ENCODE measurements around the gene MB21D2. TPM values are rescaled to one million over a fixed set of nuclear protein-coding genes. Genes with fewer than 3 reads are reported as not detected.
A peak's percentile ranks its signal among the peaks of the same experiment; 100 is the strongest.
"Not testable (repeated sequence)": the region's sequence is repeated elsewhere in the genome, so short reads cannot be mapped to it uniquely, and the experiment has no call there.

MB21D2 gene
- total and polyA plus RNA-seq, 3 experiments from 2014 or later: 0.17 to 1.1 (median 1.1) TPM

- Mint-ChIP-seq H3K4me1 (no peaks in the 10 kb centered on the region), H3K27ac (no peak overlapping the region), H3K27me3 (no peaks in the 10 kb centered on the region), H3K36me3 (peaks cover 0 to 2% (median 0%) of the 10 kb centered on the region in 3 donors), H3K4me3 (no peak overlapping the region), H3K9me3 (peaks cover 0 to 3% (median 0%) of the 10 kb centered on the region in 5 donors)
- CTCF ChIA-PET: no interaction called here
- DNase-seq: no peak
- Histone ChIP-seq H3K9me3 (ENCODE audit: low read length) (no peaks in the 10 kb centered on the region), H3K27me3 (ENCODE audit: insufficient read depth, low read length, poor library complexity, severe bottlenecking) (no peaks in the 10 kb centered on the region), H3K27ac (ENCODE audit: low read depth, low read length) (no peak overlapping the region), H3K4me1 (ENCODE audit: insufficient read depth, low read length) (no peaks in the 10 kb centered on the region), H3K36me3 (ENCODE audit: insufficient read depth, low read length) (no peaks in the 10 kb centered on the region), H3K4me3 (ENCODE audit: low read length) (no peak overlapping the region)
- POLR2A ChIA-PET: no interaction called here
Observed at GRCh38 chr3:192802957-192803899, 114.4 kb downstream of the MB21D2 start.

- peaks cover 0 to 2% (median 0%) of the 10 kb centered on the region in 3 donors for H3K36me3 Mint-ChIP-seq
- Histone ChIP-seq H3K9me3 (ENCODE audit: low read length) (no peaks in the 10 kb centered on the region), H3K4me1 (ENCODE audit: insufficient read depth, low read length) (no peaks in the 10 kb centered on the region), H3K27ac (ENCODE audit: low read depth, low read length) (no peak overlapping the region), H3K36me3 (ENCODE audit: insufficient read depth, low read length) (no peaks in the 10 kb centered on the region), H3K4me3 (ENCODE audit: low read length) (no peak overlapping the region), H3K27me3 (ENCODE audit: insufficient read depth, low read length, poor library complexity, severe bottlenecking) (no peaks in the 10 kb centered on the region)
- no peaks in the 10 kb centered on the region for H3K27me3 Mint-ChIP-seq
- no peak overlapping the region for H3K27ac Mint-ChIP-seq
- no peak overlapping the region for H3K4me3 Mint-ChIP-seq
- ChIA-PET POLR2A (no interaction called here), CTCF (no interaction called here)
- DNase-seq: no peak
- H3K4me1 Mint-ChIP-seq: no peaks in the 10 kb centered on the region
- no peaks in the 10 kb centered on the region for H3K9me3 Mint-ChIP-seq
Observed at GRCh38 chr3:192801985-192802384, 115.7 kb downstream of the MB21D2 start.

- H3K4me3 ChIP-seq (ENCODE audit: low read length): no peak overlapping the region
- H3K27me3 ChIP-seq (ENCODE audit: insufficient read depth, low read length, poor library complexity, severe bottlenecking): no peaks in the 10 kb centered on the region
- CTCF ChIA-PET: no interaction called here
- H3K4me1 Mint-ChIP-seq: no peaks in the 10 kb centered on the region
- H3K27ac Mint-ChIP-seq: no peak overlapping the region
- H3K4me3 Mint-ChIP-seq: no peak overlapping the region
- H3K27ac ChIP-seq (ENCODE audit: low read depth, low read length): no peak overlapping the region
- DNase-seq: no peak
- H3K9me3 ChIP-seq (ENCODE audit: low read length): no peaks in the 10 kb centered on the region
- no peaks in the 10 kb centered on the region for H3K36me3 ChIP-seq (ENCODE audit: insufficient read depth, low read length)
- peaks cover 0 to 6% (median 0%) of the 10 kb centered on the region in 5 donors for H3K9me3 Mint-ChIP-seq
- H3K4me1 ChIP-seq (ENCODE audit: insufficient read depth, low read length): no peaks in the 10 kb centered on the region
- POLR2A ChIA-PET: no interaction called here
- H3K27me3 Mint-ChIP-seq: no peaks in the 10 kb centered on the region
- H3K36me3 Mint-ChIP-seq: peaks cover 0 to 2% (median 0%) of the 10 kb centered on the region in 3 donors
Observed at GRCh38 chr3:192799721-192800120, 117.9 kb downstream of the MB21D2 start.

GRCh38 chr3:192795021-192795420, 122.6 kb downstream of the MB21D2 start:
- Mint-ChIP-seq H3K4me1 (no peaks in the 10 kb centered on the region), H3K4me3 (no peak overlapping the region), H3K27ac (peak overlapping the region in 1 of 8 donors; percentile 3), H3K27me3 (no peaks in the 10 kb centered on the region), H3K9me3 (peaks cover 0 to 13% (median 2%) of the 10 kb centered on the region in 5 donors), H3K36me3 (peaks cover 0 to 2% (median 0%) of the 10 kb centered on the region in 3 donors)
- H3K9me3 ChIP-seq (ENCODE audit: low read length): no peaks in the 10 kb centered on the region
- no peak for DNase-seq
- H3K27me3 ChIP-seq (ENCODE audit: insufficient read depth, low read length, poor library complexity, severe bottlenecking): no peaks in the 10 kb centered on the region
- POLR2A ChIA-PET: no interaction called here
- CTCF ChIA-PET: no interaction called here
- H3K4me3 ChIP-seq (ENCODE audit: low read length): no peak overlapping the region
- H3K36me3 ChIP-seq (ENCODE audit: insufficient read depth, low read length): no peaks in the 10 kb centered on the region
- no peak overlapping the region for H3K27ac ChIP-seq (ENCODE audit: low read depth, low read length)
- H3K4me1 ChIP-seq (ENCODE audit: insufficient read depth, low read length): no peaks in the 10 kb centered on the region

GRCh38 chr3:192794216-192794615, 123.4 kb downstream of the MB21D2 start:
- no peaks in the 10 kb centered on the region for H3K27me3 ChIP-seq (ENCODE audit: insufficient read depth, low read length, poor library complexity, severe bottlenecking)
- no peak overlapping the region for H3K4me3 ChIP-seq (ENCODE audit: low read length)
- ChIA-PET POLR2A (no interaction called here), CTCF (no interaction called here)
- H3K9me3 ChIP-seq (ENCODE audit: low read length): no peaks in the 10 kb centered on the region
- no peak overlapping the region for H3K27ac ChIP-seq (ENCODE audit: low read depth, low read length)
- no peak overlapping the region for H3K27ac Mint-ChIP-seq
- H3K27me3 Mint-ChIP-seq: peaks cover 0 to 4% of the 10 kb centered on the region in 2 donors
- no peaks in the 10 kb centered on the region for H3K4me1 ChIP-seq (ENCODE audit: insufficient read depth, low read length)
- no peak overlapping the region for H3K4me3 Mint-ChIP-seq
- H3K36me3 ChIP-seq (ENCODE audit: insufficient read depth, low read length): no peaks in the 10 kb centered on the region
- H3K36me3 Mint-ChIP-seq: peaks cover 0 to under 1% (median 0%) of the 10 kb centered on the region in 3 donors
- no peak for DNase-seq
- no peaks in the 10 kb centered on the region for H3K4me1 Mint-ChIP-seq
- peaks cover 0 to 16% (median 3%) of the 10 kb centered on the region in 5 donors for H3K9me3 Mint-ChIP-seq

GRCh38 chr3:192788816-192789515, 128.7 kb downstream of the MB21D2 start:
- H3K27me3 Mint-ChIP-seq; H3K36me3 Mint-ChIP-seq; CTCF ChIA-PET; H3K4me1 Mint-ChIP-seq; H3K4me3 Mint-ChIP-seq; H3K9me3 ChIP-seq (ENCODE audit: low read length); H3K4me1 ChIP-seq (ENCODE audit: insufficient read depth, low read length); H3K27me3 ChIP-seq (ENCODE audit: insufficient read depth, low read length, poor library complexity, severe bottlenecking); H3K36me3 ChIP-seq (ENCODE audit: insufficient read depth, low read length); H3K9me3 Mint-ChIP-seq; POLR2A ChIA-PET; H3K27ac ChIP-seq (ENCODE audit: low read depth, low read length); H3K27ac Mint-ChIP-seq; H3K4me3 ChIP-seq (ENCODE audit: low read length): not testable (repeated sequence)
- peak in 1 of 5 donors; percentile 39 for DNase-seq

- POLR2A ChIA-PET: no interaction called here
- DNase-seq: no peak
- H3K27me3 ChIP-seq (ENCODE audit: insufficient read depth, low read length, poor library complexity, severe bottlenecking): no peaks in the 10 kb centered on the region
- Mint-ChIP-seq H3K27me3 (peaks cover 0 to 1% of the 10 kb centered on the region in 2 donors), H3K27ac (no peak overlapping the region), H3K4me1 (no peaks in the 10 kb centered on the region), H3K4me3 (no peak overlapping the region), H3K9me3 (peaks cover 13 to 22% (median 14%) of the 10 kb centered on the region in 5 donors), H3K36me3 (no peaks in the 10 kb centered on the region)
- no peaks in the 10 kb centered on the region for H3K9me3 ChIP-seq (ENCODE audit: low read length)
- CTCF ChIA-PET: interaction anchor here (0.9 kb wide), 1 partner anchor 9 kb away, joined by 4 read pairs; no protein-coding TSS in a partner anchor
- no peak overlapping the region for H3K4me3 ChIP-seq (ENCODE audit: low read length)
- no peaks in the 10 kb centered on the region for H3K36me3 ChIP-seq (ENCODE audit: insufficient read depth, low read length)
- no peaks in the 10 kb centered on the region for H3K4me1 ChIP-seq (ENCODE audit: insufficient read depth, low read length)
- no peak overlapping the region for H3K27ac ChIP-seq (ENCODE audit: low read depth, low read length)
Observed at GRCh38 chr3:192778508-192778907, 139.1 kb downstream of the MB21D2 start.

GRCh38 chr3:192774341-192774740, 143.3 kb downstream of the MB21D2 start:
- H3K9me3 ChIP-seq (ENCODE audit: low read length); H3K4me3 ChIP-seq (ENCODE audit: low read length); H3K4me1 Mint-ChIP-seq; POLR2A ChIA-PET; H3K36me3 ChIP-seq (ENCODE audit: insufficient read depth, low read length); H3K27ac ChIP-seq (ENCODE audit: low read depth, low read length); H3K27me3 ChIP-seq (ENCODE audit: insufficient read depth, low read length, poor library complexity, severe bottlenecking); H3K4me1 ChIP-seq (ENCODE audit: insufficient read depth, low read length); H3K36me3 Mint-ChIP-seq; H3K27ac Mint-ChIP-seq; CTCF ChIA-PET; DNase-seq; H3K4me3 Mint-ChIP-seq; H3K27me3 Mint-ChIP-seq: not testable (repeated sequence)
- peaks cover 15 to 22% (median 17%) of the 10 kb centered on the region in 5 donors for H3K9me3 Mint-ChIP-seq

Data from CD8-positive, alpha-beta memory T cell (primary cell).